COLO668 (cell line): ENCODE measurements around the gene SLC12A4.
A peak's percentile ranks its signal among the peaks of the same experiment; 100 is the strongest.
"Not testable (repeated sequence)": the region's sequence is repeated elsewhere in the genome, so short reads cannot be mapped to it uniquely, and the experiment has no call there.

Experiments
- DNase-seq: peaks from one replicate; lab custom pipeline; 2025; ENCODE audit not compliant: unreplicated experiment; lab: John Stamatoyannopoulos, UW

Gene SLC12A4

GRCh38 chr16:67942510-67943255, 25.8 kb downstream of the SLC12A4 start:
- DNase-seq = no peak

- peak; percentile 41 for DNase-seq
Observed at GRCh38 chr16:67942200-67942509, 26.3 kb downstream of the SLC12A4 start.

DNA sequence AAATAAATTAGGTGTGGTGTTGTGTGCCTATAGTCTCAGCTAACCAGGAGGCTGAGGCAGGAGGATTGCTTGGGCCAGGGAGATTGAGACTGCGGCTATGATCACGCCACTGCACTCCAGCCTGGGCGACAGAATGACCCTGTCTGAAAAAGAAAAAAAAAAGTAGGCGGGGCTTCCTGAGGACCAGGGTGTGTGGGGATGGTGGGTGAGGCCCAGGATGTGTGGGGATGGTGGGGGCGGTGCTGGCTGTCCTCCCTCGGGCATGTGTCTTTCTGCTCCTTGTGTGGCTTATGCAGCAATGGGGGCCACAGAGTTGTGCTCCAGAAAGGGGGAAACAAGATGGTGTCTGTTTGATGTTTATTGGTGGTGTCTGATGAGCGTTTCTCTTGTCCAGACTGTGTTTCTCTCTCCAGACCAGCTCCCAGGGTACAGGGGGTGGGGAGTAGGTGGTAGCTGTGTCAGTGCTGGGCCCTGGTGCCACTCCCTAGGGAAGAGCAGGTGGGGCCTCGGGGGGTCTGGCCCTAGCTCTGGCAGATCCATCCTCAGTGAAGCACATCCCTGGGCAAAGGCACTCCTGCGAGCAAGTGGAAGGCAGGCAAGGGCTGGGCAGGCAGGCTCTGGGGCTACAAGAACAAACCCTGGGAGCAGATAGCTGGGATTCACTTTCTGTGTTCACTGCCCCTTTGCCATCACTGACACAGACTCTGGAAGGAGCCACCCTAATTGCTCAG, 26.8 kb downstream of the SLC12A4 start:
- no peak for DNase-seq

GRCh38 chr16:67940446-67941089, 27.9 kb downstream of the SLC12A4 start:
- no peak for DNase-seq

- peak; percentile 49 for DNase-seq
Observed at GRCh38 chr16:67939507-67940445, 28.7 kb downstream of the SLC12A4 start.

DNA sequence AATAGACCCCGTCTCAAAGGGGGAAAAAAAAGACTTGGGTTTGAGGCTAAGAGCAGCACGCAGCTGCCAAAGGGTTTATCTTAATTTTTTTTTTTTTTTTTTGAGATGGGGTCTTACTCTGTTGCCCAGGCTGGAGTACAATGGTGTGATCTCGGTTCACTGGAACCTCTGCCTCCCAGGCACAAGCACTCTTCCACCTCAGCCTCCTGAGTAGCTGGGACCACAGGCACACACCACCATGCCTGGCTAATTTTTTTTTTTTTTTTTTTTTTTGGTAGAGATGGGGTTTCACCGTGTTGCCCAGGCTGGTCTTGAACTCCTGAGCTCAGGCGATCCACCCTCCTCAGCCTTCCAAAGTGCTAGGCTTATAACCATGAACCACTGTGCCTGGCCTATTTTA, 30.7 kb downstream of the SLC12A4 start:
- not testable (repeated sequence) for DNase-seq

DNA sequence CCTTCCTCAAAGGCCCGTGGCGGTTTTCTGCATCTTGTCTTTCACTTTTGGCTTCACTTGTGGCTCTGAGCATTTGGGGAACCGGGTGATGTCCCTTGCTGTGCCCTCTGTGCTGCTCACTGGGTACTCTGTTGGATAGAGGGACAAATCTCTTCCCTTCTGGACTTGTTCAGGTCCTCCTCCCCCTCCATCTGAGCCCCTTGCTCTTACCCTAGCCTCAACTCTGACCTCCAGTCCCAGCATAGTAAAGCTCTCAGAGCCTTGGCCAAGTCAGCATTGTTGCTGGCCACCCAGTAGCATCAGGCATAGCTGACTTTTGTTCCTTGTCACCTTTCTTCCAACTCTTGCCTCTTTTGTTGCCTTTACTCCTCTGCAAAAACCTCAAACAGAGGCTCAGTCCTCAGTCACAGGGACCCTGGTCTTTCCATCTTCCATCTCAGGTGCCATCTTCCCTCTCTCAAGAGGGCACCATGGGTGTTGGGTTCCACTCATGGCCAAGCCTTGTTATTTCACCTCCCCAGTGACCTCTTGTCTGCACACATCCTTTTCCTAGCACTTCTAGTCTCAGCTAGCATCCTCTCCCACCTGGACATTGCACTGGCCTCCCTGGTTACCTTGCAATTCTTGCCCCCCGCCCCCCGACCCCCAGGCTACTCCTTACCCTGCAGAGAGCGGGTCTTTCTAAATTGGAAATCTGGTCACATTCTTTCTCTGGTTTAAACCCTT, 31.4 kb downstream of the SLC12A4 start:
- no peak for DNase-seq

DNA sequence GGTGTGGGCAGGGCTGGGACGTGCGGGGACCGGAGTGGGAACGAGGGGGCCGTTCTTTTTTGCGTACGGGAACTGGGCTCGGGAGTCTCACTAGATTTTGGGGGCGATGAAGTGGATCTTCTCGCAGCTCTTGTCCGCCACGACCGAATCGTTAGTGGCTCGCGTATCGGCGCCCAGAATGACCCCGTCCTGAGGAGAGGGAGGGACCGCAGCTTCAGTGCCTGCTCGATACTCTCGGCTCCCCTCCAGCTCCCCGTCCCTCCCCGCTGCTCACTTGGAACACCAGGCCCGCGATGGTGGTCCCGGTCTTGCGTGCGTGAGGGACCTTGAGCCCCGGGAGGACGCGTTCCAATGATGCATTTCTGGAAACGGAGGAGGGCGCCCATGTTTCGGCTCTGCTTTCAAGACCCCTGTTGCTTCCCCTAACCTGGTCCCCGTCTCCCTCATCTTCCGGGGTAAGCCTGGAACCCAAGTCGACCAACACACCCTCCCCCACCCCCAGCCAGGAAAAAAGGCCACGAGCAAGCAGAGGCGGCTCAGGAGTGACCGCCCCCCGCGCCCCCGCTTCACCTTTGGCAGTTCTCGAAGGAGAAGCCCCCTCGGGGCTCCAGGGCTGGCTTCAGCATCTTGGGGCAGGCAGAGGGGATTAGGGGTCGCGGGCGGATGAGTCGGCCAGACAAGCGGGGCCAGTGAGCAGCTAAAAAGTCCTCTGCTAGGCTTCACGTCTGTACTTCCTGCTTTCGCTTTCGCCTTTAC, 32.1 kb downstream of the SLC12A4 start, which contains the start of gene PSMB10:
TSS of gene PSMB10 (minus strand) at position 727 of the 756 bp plus-strand sequence. CDS start at position 626, 101 bp downstream.
- peak; percentile 53 for DNase-seq

DNA sequence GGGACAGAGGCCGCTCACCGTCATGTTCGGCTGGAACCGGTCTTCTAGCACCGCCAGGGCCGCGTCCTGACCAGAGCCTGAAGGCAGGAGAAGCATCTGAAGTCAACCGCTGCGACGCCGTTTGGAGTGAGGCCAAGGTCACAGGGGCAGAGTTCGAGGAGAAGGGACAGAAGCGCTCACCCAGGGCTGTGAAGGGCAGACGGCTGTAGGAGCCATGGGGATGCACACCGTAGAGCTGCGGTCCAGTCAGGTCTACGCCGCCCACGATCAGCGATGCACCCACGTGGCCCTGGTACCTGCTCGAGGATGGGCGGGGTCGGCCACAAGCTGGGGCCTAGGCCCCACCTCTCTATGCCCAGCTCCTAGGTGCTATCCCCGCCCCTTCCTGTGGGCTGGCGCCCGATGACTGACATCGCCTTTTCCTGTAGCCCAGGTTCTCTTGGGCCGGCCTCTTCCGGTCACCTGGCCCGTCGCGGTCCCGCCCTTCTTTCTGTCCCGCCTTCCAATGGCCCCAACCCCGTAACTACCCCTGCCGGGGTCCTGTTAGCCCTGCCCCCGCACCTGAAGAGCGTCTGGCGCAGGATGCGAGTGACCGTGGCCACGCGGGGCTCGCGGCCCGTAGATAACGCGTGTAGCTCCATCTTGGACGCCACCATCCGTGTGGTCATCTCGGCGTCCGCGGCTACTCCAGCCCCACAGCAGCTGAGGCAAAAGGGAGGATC, 32.9 kb downstream of the SLC12A4 start:
- peak; percentile 98 for DNase-seq

DNA sequence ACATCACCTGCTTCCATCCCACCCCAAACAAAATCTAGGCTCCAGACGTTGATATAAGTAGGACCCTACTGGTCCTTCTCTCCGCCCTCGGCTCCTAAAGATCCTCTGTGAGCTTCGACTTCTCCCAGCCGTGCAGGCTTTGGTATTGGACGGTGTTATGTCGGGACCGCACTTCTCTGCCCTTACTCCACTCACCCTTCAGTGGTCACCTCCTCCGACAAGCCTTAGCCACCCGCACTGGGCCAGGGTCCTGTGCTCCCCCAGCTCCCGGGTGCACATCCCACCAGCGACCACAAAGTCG, 33.4 kb downstream of the SLC12A4 start:
- DNase-seq = no peak

DNA sequence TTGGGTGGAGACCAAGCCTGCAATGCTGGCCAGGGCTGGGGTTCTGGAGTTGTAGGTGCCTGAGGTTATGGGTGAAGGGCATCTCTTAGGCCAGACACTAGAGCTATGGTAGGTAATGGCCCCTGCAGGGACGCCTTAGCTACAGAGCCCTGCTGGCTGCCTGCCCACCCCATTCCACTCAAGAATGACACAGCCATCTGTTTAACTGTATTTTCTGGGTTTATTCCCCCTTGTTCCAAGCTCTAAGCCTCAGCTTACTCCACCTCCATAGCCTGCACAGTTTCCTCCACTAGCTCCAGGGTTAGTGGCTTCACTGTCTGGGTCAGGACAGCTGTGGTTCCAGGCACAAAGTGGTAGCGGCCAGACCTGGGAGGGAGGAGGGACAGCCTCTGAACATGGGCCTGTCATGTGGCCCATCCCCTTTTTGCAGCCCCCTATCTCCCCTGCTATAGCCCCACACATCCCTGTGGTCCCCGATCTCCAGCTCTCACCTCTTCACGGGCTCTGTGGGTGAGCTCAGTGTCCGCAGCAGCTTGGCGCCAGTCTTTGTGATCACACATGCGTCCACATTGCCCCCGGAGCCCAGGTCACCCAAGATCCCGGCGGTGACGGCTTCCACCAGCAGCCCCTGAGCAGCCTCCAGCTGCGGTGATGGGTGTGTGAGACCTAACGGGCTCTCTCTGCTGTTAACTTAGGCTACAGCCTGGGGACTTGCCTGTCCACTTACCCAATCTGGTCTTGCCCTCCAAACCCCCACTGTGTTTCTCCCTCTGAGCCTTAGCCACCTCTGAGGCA, 33.9 kb downstream of the SLC12A4 start:
- DNase-seq = no peak

- DNase-seq = no peak
Observed at GRCh38 chr16:67933805-67934204, 34.6 kb downstream of the SLC12A4 start.

DNA sequence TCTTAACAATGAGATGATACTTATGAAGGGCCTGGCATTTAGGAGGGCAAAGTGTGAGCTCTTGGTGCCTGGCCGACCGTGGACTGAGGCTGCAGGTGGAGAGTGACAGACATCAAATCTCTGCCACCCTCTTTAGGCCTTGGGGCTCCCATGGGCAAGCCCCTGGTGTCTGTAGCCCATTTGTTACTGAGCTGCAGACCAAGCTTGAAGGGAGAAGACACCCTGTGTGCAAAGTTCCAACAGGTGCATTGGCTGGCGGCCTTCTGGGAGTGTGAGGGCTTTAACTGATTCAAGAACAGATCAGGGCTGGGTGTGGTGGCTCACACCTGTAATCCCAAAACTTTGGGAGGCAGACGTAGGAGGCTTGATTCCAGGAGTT, 36.0 kb downstream of the SLC12A4 start:
- DNase-seq = no peak

DNA sequence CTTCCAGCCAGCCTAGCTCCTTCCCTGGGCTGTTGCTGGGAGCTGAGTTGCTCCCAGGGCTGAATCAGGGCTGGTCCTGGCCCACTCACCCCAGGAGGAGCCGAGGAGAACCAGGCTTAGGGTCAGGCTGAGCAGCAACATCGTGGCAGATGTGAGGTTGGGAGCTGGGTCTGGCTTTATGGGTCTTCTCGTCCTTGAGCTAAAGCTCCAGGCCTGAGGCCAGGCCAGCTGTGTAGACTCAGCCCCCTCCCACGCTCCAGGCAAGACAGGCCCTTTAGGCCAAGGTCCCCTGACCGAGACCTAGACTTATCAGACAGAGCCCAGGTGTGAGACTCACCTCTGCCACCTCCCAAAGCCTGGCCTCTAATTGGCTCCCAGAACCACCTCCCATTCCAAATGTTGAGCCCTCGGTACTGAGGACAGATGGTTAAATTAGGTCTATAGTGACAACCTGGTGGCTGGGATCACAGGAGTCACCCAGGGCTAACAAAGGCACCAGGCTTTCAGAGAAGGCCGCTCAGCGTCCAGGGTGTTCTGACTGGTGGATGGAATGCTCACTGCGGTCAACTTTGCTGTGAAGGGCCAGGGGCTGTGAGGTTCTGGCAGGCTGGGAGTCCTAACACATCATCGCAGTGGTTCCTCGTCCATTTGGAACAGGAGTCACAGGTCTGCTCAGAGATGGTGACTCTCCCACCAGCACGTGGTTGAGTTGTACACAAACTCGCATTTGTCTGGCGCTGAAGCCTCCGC, 36.5 kb downstream of the SLC12A4 start, which contains the start of gene CTRL:
TSS of gene CTRL (minus strand) at position 151 of the 750 bp plus-strand sequence. CDS start at position 141, 10 bp downstream.
- DNase-seq = no peak

- no peak for DNase-seq
Observed at GRCh38 chr16:67930678-67931211, 37.7 kb downstream of the SLC12A4 start.

- no peak for DNase-seq
Observed at GRCh38 chr16:67930191-67930590, 38.2 kb downstream of the SLC12A4 start.
